Ishikawa (cell line): ENCODE data around the gene VPS39.

ENCODE experiments used
- CEBPB ChIP-seq: IDR thresholded peaks from 2 replicates; pipeline ENCODE4 v1.6.1; 2012
- EGR1 ChIP-seq: IDR thresholded peaks from 2 replicates; pipeline ENCODE4 v1.6.1; 2012
- EP300 ChIP-seq: IDR thresholded peaks from 2 replicates; pipeline ENCODE4 v1.6.1; 2012; ENCODE audit warnings: borderline replicate concordance
- MAX ChIP-seq: IDR thresholded peaks from 2 replicates; pipeline ENCODE4 v1.6.1; 2012
- NFIC ChIP-seq: IDR thresholded peaks from 2 replicates; pipeline ENCODE4 v1.6.1; 2012
- RAD21 ChIP-seq: IDR thresholded peaks from 2 replicates; pipeline ENCODE4 v1.6.1; 2012; ENCODE audit warnings: low read depth
- REST ChIP-seq: IDR thresholded peaks from 2 replicates; pipeline ENCODE4 v1.6.1; 2012; ENCODE audit warnings: low read depth, mild to moderate bottlenecking
- TAF1 ChIP-seq: IDR thresholded peaks from 2 replicates; pipeline ENCODE4 v1.6.1; 2012; ENCODE audit warnings: low read depth, mild to moderate bottlenecking
- TCF12 ChIP-seq: IDR thresholded peaks from 2 replicates; pipeline ENCODE4 v1.6.1; 2012; ENCODE audit warnings: low read depth
- TEAD4 ChIP-seq: IDR thresholded peaks from 2 replicates; pipeline ENCODE4 v1.6.1; 2012
- YY1 ChIP-seq: IDR thresholded peaks from 2 replicates; pipeline ENCODE4 v1.6.1; 2012; ENCODE audit warnings: low read depth
- ZBTB7A ChIP-seq: IDR thresholded peaks from 2 replicates; pipeline ENCODE4 v1.6.1; 2012; ENCODE audit warnings: low read depth

- TF ChIP-seq MAX = no peak
- TF ChIP-seq NFIC = no peak
- TF ChIP-seq TAF1 = no peak
- no peak for TF ChIP-seq ZBTB7A
- TF ChIP-seq TCF12 = no peak
- TF ChIP-seq CEBPB = no peak
- no peak for TF ChIP-seq REST
- no peak for TF ChIP-seq TEAD4
- no peak for TF ChIP-seq YY1
- no peak for TF ChIP-seq EP300
- TF ChIP-seq EGR1 = no peak
- no peak for TF ChIP-seq RAD21
Observed at GRCh38 chr15:42138968-42139386, 69.1 kb downstream of the VPS39 start.
